Ascending aorta (tissue), 2 donors: ENCODE measurements around the gene VOPP1. TPM values are rescaled to one million over a fixed set of nuclear protein-coding genes. Genes with fewer than 3 reads are reported as not detected.

Experiments used
- DNase-seq, 2 donors: peaks; one replicate each; pipeline ENCODE4 v3.0.0-alpha.2; 2019; ENCODE audit warnings: low spot score in 2 of 2
- H3K27ac ChIP-seq, 2 donors: fragments of 200-600 bp; sonication (generic); one replicate each; pipeline ENCODE4 v1.5.1; 2016 to 2017; ENCODE audit warnings: mild to moderate bottlenecking in 1 of 2
- H3K27me3 ChIP-seq: fragments of 200-600 bp; sonication (generic); one replicate; pipeline ENCODE4 v1.5.1; 2017
- H3K36me3 ChIP-seq, 2 donors: fragments of 200-600 bp; sonication (generic); one replicate each; pipeline ENCODE4 v1.5.1; 2016
- H3K4me1 ChIP-seq, 2 donors: fragments of 200-600 bp; sonication (generic); one replicate each; pipeline ENCODE4 v1.5.1; 2016 to 2017; ENCODE audit warnings: mild to moderate bottlenecking in 1 of 2
- H3K4me3 ChIP-seq, 2 donors: fragments of 200-600 bp; sonication (generic); one replicate each; pipeline ENCODE4 v1.5.1; 2016 to 2017; ENCODE audit warnings: mild to moderate bottlenecking in 1 of 2
- H3K9me3 ChIP-seq, 2 donors: fragments of 200-600 bp; sonication (generic); one replicate each; pipeline ENCODE4 v1.5.1; 2016
- CTCF ChIP-seq, 3 experiments: fragments of 200-600 bp in 2 of 3; fragments of 450-650 bp in 1 of 3; sonication (generic) in 2 of 3; IDR thresholded peaks; one replicate each; pipeline ENCODE4 v1.5.1; 2016 to 2019; ENCODE audit warnings: antibody characterized with exemption in 3 of 3, mild to moderate bottlenecking in 1 of 3, moderate library complexity in 1 of 3
- intact Hi-C: fragments of 100-400 bp; cut with DNase I; formaldehyde crosslinking; loops from one replicate; pipeline ENCODE4 v1.15.1; 2023
- total RNA-seq: library from RNA; depleted of rRNA; stranded (reverse); fragments of >200 nt; gene quantifications from one replicate; pipeline ENCODE4 v1.1.0, GENCODE V29; 2016

The VOPP1 gene
- total RNA-seq, 1 donor from 2014 or later: 78.8 TPM

DNA sequence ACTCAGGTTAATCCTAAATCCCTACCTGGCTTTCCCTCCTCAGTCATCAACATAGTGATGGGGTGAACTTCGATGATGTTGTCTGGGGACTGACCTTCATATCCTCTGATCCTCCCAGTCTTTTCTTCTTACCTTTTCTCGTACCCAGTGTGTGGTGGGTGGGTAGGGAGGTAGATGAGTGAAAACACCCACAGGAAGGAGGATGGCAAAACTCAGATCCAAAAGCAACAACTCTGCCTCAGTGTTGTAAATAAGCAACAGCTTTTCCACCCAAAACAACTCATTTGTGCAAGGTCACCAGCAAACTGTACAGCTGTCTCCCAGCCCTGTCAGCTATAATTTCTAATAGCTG, 38.6 kb downstream of the VOPP1 start:
- H3K4me1 ChIP-seq: peaks cover 4 to 16% of the 10 kb centered on the region in 2 donors
- no peaks in the 10 kb centered on the region for H3K27me3 ChIP-seq
- intact Hi-C loops: no loop called here
- no peak for TF ChIP-seq CTCF (IDR thresholded peaks at IDR 0.05)
- H3K36me3 ChIP-seq: no peaks in the 10 kb centered on the region
- peak overlapping the region; percentile 11 to 33 for H3K27ac ChIP-seq
- no peaks in the 10 kb centered on the region for H3K9me3 ChIP-seq
- no peak overlapping the region for H3K4me3 ChIP-seq
- DNase-seq: no peak

DNA sequence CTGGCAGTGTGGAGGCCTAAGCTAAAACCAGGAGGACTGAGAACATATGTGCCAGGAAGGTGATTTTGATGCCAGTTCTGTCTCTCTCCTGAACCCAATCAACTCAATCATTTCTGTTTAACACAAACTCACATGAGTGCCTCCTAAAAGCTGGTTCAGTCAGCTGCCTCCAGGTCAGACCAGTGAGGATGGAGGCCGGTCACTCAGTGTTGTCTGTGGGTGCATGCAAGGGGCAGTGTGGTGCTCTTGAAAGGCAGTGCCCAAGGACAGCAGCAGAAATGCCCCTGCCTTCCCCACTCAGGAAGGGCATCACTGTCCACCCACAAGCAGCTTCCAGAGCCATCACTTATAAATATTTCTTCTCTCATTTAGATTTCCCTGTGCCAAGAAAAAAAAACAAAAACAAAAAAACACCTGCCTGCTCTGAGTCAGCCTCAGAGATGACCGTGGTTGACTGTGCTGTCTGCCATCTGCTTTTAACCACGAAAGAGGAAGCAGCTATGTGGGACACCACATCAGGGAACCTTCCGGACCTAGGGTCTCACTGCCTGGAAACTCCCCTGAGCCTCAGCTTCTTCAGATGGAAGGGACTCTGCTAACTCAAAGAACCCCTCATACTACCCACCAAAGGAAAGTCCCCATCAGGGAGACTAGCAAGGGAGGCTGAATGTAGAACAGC, 39.1 kb downstream of the VOPP1 start:
- H3K9me3 ChIP-seq: no peaks in the 10 kb centered on the region
- DNase-seq: peak in 1 of 2 donors; percentile 24
- intact Hi-C loops: no loop called here
- H3K27me3 ChIP-seq: no peaks in the 10 kb centered on the region
- H3K27ac ChIP-seq: peak overlapping the region; percentile 3 to 11
- H3K36me3 ChIP-seq: no peaks in the 10 kb centered on the region
- peaks cover 4 to 16% of the 10 kb centered on the region in 2 donors for H3K4me1 ChIP-seq
- no peak for TF ChIP-seq CTCF (IDR thresholded peaks at IDR 0.05)
- H3K4me3 ChIP-seq: no peak overlapping the region

DNA sequence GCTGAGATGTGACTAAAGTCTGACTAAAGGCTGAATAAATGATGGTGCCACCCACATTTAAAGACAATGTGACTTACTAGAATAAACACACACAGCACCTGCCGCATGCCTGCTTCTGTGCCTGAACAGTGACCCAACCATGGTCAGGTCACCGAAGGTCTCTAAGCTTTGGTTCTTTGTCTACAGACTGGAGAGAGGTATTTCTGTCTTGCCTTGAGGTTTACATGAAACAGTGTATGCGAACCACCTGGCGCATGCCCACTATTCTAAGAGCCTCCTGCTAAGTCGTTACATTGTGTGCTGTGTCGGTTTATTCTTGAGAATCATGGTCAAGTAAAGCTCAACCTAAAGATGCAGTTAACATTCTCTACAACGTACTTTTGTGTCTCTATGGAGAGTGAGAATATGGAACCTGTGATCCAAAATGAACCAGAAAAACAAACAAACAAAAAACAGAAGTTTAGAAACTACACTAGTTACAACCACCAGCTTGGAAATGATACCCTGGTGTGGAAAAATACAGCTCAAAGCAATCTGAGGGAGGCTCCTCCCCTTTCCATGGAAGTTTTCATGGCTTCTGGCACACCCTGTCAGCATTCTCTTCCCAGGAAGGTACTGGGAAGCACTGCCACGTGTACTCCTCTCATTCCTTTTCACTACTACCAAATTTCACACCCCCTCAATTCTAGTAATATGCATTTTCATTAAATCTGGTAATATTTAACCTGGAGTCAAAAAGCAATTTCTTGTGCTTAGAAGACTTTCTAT, 40.0 kb downstream of the VOPP1 start:
- H3K27me3 ChIP-seq: no peaks in the 10 kb centered on the region
- H3K4me3 ChIP-seq: no peak overlapping the region
- H3K27ac ChIP-seq: peak overlapping the region in 1 of 2 donors; percentile 3
- no peak for DNase-seq
- no peaks in the 10 kb centered on the region for H3K36me3 ChIP-seq
- intact Hi-C loops: no loop called here
- TF ChIP-seq CTCF (IDR thresholded peaks at IDR 0.05): no peak
- H3K9me3 ChIP-seq: no peaks in the 10 kb centered on the region
- peaks cover 4 to 16% of the 10 kb centered on the region in 2 donors for H3K4me1 ChIP-seq

- DNase-seq: no peak
- H3K27me3 ChIP-seq: no peaks in the 10 kb centered on the region
- H3K4me3 ChIP-seq: no peak overlapping the region
- H3K27ac ChIP-seq: no peak overlapping the region
- TF ChIP-seq CTCF (IDR thresholded peaks at IDR 0.05): no peak
- H3K4me1 ChIP-seq: peaks cover 4 to 16% of the 10 kb centered on the region in 2 donors
- intact Hi-C loops: no loop called here
- no peaks in the 10 kb centered on the region for H3K9me3 ChIP-seq
- H3K36me3 ChIP-seq: no peaks in the 10 kb centered on the region
Observed at GRCh38 chr7:55531536-55531935, 40.8 kb downstream of the VOPP1 start.

DNA sequence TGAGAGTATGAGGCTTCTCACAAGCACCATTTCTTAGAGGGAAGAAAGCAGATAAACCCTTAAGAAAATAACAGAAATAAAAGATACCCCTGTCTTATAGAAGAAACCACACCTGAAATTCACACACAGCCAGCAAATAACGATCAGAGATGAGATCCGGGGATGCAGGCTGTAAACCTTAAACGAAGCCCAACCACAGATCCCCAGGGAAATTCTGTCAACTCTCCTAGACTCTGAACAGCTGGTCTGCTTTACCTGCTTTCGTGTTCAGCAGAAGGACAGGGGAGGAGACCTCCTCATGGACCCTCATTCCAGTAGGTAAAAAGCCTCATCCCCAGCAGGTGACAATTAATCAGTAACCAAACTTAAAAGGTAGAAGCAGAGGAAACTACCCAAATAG, 45.0 kb downstream of the VOPP1 start:
- no peak for DNase-seq
- intact Hi-C loops: loop anchor here (10.0 kb wide), 1 partner anchor 47 kb away; the partner anchor contains the start of gene VOPP1
- Histone ChIP-seq H3K4me1 (peaks cover 7 to 16% of the 10 kb centered on the region in 2 donors), H3K27me3 (no peaks in the 10 kb centered on the region), H3K4me3 (no peak overlapping the region), H3K9me3 (no peaks in the 10 kb centered on the region), H3K27ac (no peak overlapping the region), H3K36me3 (no peaks in the 10 kb centered on the region)
- TF ChIP-seq CTCF (IDR thresholded peaks at IDR 0.05): no peak
